GM12873 (cell line): Measurements from ENCODE around the gene CCNY.

ENCODE experiments used
- TF ChIP-seq, protein P1 (sequence below): IDR thresholded peaks from 2 replicates; pipeline ENCODE4 v1.5.1; 2012; ENCODE audit warnings: low read depth, mild to moderate bottlenecking, moderate library complexity, low read length, control low read depth; ENCODE audit not compliant: insufficient read depth; ENCODE audit errors: missing control alignments

CCNY gene

GRCh38 chr10:35335133-35336083 lies 901 bp upstream of the CCNY start:
- TF ChIP-seq, protein P1, sequence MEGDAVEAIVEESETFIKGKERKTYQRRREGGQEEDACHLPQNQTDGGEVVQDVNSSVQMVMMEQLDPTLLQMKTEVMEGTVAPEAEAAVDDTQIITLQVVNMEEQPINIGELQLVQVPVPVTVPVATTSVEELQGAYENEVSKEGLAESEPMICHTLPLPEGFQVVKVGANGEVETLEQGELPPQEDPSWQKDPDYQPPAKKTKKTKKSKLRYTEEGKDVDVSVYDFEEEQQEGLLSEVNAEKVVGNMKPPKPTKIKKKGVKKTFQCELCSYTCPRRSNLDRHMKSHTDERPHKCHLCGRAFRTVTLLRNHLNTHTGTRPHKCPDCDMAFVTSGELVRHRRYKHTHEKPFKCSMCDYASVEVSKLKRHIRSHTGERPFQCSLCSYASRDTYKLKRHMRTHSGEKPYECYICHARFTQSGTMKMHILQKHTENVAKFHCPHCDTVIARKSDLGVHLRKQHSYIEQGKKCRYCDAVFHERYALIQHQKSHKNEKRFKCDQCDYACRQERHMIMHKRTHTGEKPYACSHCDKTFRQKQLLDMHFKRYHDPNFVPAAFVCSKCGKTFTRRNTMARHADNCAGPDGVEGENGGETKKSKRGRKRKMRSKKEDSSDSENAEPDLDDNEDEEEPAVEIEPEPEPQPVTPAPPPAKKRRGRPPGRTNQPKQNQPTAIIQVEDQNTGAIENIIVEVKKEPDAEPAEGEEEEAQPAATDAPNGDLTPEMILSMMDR: no peak

GRCh38 chr10:35336921-35337823 lies 863 bp downstream of the CCNY start:
- TF ChIP-seq, protein P1: no peak

DNA sequence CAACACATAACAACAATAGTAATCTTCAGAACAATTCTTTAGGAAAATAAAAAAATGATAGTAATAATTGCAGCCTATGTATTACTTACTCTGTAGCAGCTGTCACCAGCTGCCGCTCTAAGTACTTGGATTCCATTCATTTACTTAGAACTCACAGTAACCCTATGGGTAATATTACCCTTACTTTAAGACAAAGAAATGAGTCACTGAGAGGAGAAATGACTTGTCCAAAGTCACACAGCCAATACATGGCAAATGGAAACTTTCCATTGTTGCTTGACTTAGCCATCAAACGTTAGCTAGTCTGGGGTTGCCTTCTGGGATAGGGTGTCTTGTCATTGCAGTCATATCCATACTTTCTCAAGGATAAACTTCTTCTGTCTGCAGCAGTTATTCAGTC lies 3.6 kb downstream of the CCNY start:
- TF ChIP-seq, protein P1: no peak

DNA sequence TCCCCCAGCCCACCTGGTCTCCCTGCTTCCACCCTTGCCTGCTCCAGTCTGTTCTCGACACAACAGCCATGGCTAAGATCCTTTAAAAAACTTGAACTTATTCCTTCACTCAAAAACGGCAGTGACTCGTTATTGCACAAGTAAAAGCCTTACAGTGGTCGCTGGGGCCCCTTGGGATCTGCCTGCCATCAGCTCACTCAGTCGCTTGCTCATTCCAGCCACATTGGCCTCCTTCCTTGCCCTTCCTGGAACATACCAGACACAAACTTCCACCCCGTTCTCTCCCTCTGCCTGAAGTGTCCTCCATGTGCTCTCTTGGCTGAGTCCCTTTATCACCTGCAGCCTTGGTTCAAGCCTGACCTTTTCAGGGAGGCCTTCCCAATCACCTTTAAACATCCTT lies 4.7 kb downstream of the CCNY start:
- TF ChIP-seq, protein P1: no peak

GRCh38 chr10:35341521-35341920 lies 5.2 kb downstream of the CCNY start:
- TF ChIP-seq, protein P1: no peak

- TF ChIP-seq, protein P1: no peak
Observed at GRCh38 chr10:35342183-35342753, 6.0 kb downstream of the CCNY start.

DNA sequence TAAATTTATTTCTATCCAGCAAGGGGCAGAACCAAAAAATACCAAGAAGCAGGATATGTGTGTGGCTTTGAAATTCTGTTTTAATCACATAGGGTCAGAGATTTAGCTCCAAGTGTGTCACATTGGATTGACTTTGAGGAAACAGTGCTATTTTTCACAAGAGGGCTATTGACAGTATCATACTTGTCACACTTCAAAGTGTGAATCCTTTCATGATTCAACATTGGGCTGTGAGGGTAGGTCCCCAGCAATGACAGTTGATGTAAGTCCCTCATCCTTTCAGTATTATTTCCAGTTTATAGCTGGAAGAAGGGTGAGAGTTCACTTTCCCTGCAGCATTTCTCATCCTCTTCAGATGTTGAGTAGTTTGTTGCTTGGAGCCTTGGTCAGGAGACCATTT lies 7.4 kb downstream of the CCNY start:
- TF ChIP-seq, protein P1: no peak
